Esophagus squamous epithelium (tissue), 5 donors: ENCODE data around the gene GPSM1. TPM values are rescaled to one million over a fixed set of nuclear protein-coding genes. Genes with fewer than 3 reads are reported as not detected.

ENCODE experiments used
- DNase-seq: peaks from one replicate; lab custom pipeline; 2025; lab: John Stamatoyannopoulos, UW
- H3K27ac ChIP-seq, 4 donors: fragments of 200-600 bp; sonication (generic); one replicate each; pipeline ENCODE4 v1.5.1; 2016 to 2019; ENCODE audit warnings: mild to moderate bottlenecking in 1 of 4
- H3K27me3 ChIP-seq, 4 donors: fragments of 200-600 bp; sonication (generic); 1 replicate in 3 of 4; 2 replicates in 1 of 4; pipeline versions ENCODE4 v1.5.1 to v1.6.0; 2017 to 2021; ENCODE audit warnings: antibody characterized with exemption in 1 of 4
- H3K36me3 ChIP-seq, 3 donors: fragments of 200-600 bp; sonication (generic); one replicate each; pipeline ENCODE4 v1.5.1; 2016 to 2019
- H3K4me1 ChIP-seq, 3 donors: fragments of 200-600 bp; sonication (generic); one replicate each; pipeline ENCODE4 v1.5.1; 2017 to 2019
- H3K4me3 ChIP-seq, 4 donors: fragments of 200-600 bp; sonication (generic); 1 replicate in 3 of 4; 2 replicates in 1 of 4; pipeline ENCODE4 v1.5.1; 2016 to 2019; ENCODE audit warnings: mild to moderate bottlenecking in 2 of 4, moderate library complexity in 1 of 4
- H3K9me3 ChIP-seq, 3 donors: fragments of 200-600 bp; sonication (generic); one replicate each; pipeline ENCODE4 v1.5.1; 2016 to 2019
- CTCF ChIP-seq, 6 experiments: fragments of 450-650 bp in 4 of 6; fragments of 200-600 bp in 2 of 6; sonication (generic) in 2 of 6; IDR thresholded peaks; one replicate each; pipeline ENCODE4 v1.5.1; 2016 to 2019; ENCODE audit warnings: antibody characterized with exemption in 6 of 6, mild to moderate bottlenecking in 4 of 6, moderate library complexity in 4 of 6
- POLR2A ChIP-seq, 4 donors: fragments of 450-650 bp; IDR thresholded peaks; one replicate each; pipeline ENCODE4 v1.6.1; 2017; ENCODE audit warnings: antibody characterized with exemption in 4 of 4, mild to moderate bottlenecking in 4 of 4, moderate library complexity in 3 of 4
- WGBS, 2 donors: methylation state at CpG; one replicate each; pipeline ENCODE4 v1.1.5; 2018; 5-methylcytosine and 5-hydroxymethylcytosine counted together
- intact Hi-C: fragments of 100-400 bp; cut with DNase I; formaldehyde crosslinking; loops from one replicate; pipeline ENCODE4 v1.15.0; 2022
- total RNA-seq, 4 donors: library from RNA; depleted of rRNA; stranded (reverse); fragments of >200 nt; gene quantifications; one replicate each; pipeline ENCODE4 v1.1.0, GENCODE V29; 2016
- donor health status: DM: yes; HTN: yes; CAD: no.

GPSM1 gene
- total RNA-seq, 4 donors from 2014 or later, result 0.72 to 8.2 (median 1.9) TPM

GRCh38 chr9:136290508-136291000 lies 36.8 kb upstream of the GPSM1 start:
- TF ChIP-seq POLR2A (IDR thresholded peaks at IDR 0.05) (no peak), CTCF (IDR thresholded peaks at IDR 0.05) (no peak)

GRCh38 chr9:136291306-136292025 lies 35.9 kb upstream of the GPSM1 start:
- 66 to 80% methylated on average over 1 to 6 of the region's 22 CpGs for WGBS, 2 donors
- Histone ChIP-seq H3K4me1 (peaks cover 0 to 15% (median under 1%) of the 10 kb centered on the region in 3 donors), H3K27ac (no peak overlapping the region), H3K4me3 (no peak overlapping the region), H3K36me3 (no peaks in the 10 kb centered on the region), H3K27me3 (peaks cover 0 to 83% (median 0%) of the 10 kb centered on the region in 4 donors), H3K9me3 (no peaks in the 10 kb centered on the region)
- TF ChIP-seq CTCF (IDR thresholded peaks at IDR 0.05) (no peak), POLR2A (IDR thresholded peaks at IDR 0.05) (no peak)
- intact Hi-C loops, result no loop called here
- DNase-seq, result no peak

More at GRCh38 chr9:136290508-136291000, 36.8 kb upstream of the GPSM1 start:
- no peaks in the 10 kb centered on the region for H3K9me3 ChIP-seq
- peaks cover 0 to 9% (median 0%) of the 10 kb centered on the region in 3 donors for H3K4me1 ChIP-seq
- H3K4me3 ChIP-seq, result no peak overlapping the region
- no peak overlapping the region for H3K27ac ChIP-seq
- WGBS, 2 donors, result no CpG with 5 or more reads among the region's 31 CpGs
- peaks cover 0 to 83% (median 0%) of the 10 kb centered on the region in 4 donors for H3K27me3 ChIP-seq
- DNase-seq, result no peak
- intact Hi-C loops, result no loop called here
- H3K36me3 ChIP-seq, result no peaks in the 10 kb centered on the region

GRCh38 chr9:136292026-136292538 lies 35.3 kb upstream of the GPSM1 start:
- peaks cover 0 to 83% (median 0%) of the 10 kb centered on the region in 4 donors for H3K27me3 ChIP-seq
- intact Hi-C loops, result no loop called here
- H3K4me3 ChIP-seq, result no peak overlapping the region
- WGBS, 2 donors, result 79 to 80% methylated on average over 8 to 12 of the region's 19 CpGs
- peaks cover 0 to 21% (median 7%) of the 10 kb centered on the region in 3 donors for H3K4me1 ChIP-seq
- H3K9me3 ChIP-seq, result no peaks in the 10 kb centered on the region
- no peak for TF ChIP-seq POLR2A (IDR thresholded peaks at IDR 0.05)
- TF ChIP-seq CTCF (IDR thresholded peaks at IDR 0.05), result no peak
- H3K27ac ChIP-seq, result no peak overlapping the region
- no peak for DNase-seq
- H3K36me3 ChIP-seq, result no peaks in the 10 kb centered on the region

GRCh38 chr9:136292591-136293448 lies 34.5 kb upstream of the GPSM1 start:
- Histone ChIP-seq H3K4me1 (peaks cover 0 to 28% (median 8%) of the 10 kb centered on the region in 3 donors), H3K27ac (no peak overlapping the region), H3K9me3 (no peaks in the 10 kb centered on the region), H3K36me3 (no peaks in the 10 kb centered on the region), H3K27me3 (peaks cover 0 to 83% (median 0%) of the 10 kb centered on the region in 4 donors), H3K4me3 (no peak overlapping the region)
- 49 to 80% methylated on average over 4 to 15 of the region's 34 CpGs for WGBS, 2 donors
- DNase-seq, result no peak
- TF ChIP-seq CTCF (IDR thresholded peaks at IDR 0.05) (no peak), POLR2A (IDR thresholded peaks at IDR 0.05) (no peak)
- intact Hi-C loops, result no loop called here
